Measurements from ENCODE around the gene PRRT4. TPM values are rescaled to one million over a fixed set of nuclear protein-coding genes. Genes with fewer than 3 reads are reported as not detected.

Gene PRRT4
- total RNA-seq, 6 experiments from 2014 or later = 0.11 to 0.32 (median 0.18) TPM; not detected in 2

- ATAC-seq (no peak), DNase-seq (peak in 2 of 3 donors; percentile 56 to 59)
- Histone ChIP-seq H3K4me1 (peaks cover 0 to 4% (median 0%) of the 10 kb centered on the region in 4 donors), H3K9me3 (no peaks in the 10 kb centered on the region), H3K27ac (no peak overlapping the region), H3K27me3 (no peaks in the 10 kb centered on the region), H3K36me3 (no peaks in the 10 kb centered on the region), H3K4me3 (peak overlapping the region; percentile 44 to 61 (median 51))
- intact Hi-C loops (cut with DNase I) = no loop called here
- TF ChIP-seq CTCF (IDR thresholded peaks at IDR 0.05) (no peak), POLR2A (IDR thresholded peaks at IDR 0.05) (no peak)
- WGBS (ENCODE audit: insufficient coverage, low coverage, low lambda C conversion rate, missing lambda C conversion rate) = no CpG with 5 or more reads among the region's 107 CpGs
Measured at GRCh38 chr7:128405471-128406313, 44.2 kb upstream of the PRRT4 start.

GRCh38 chr7:128404886-128405470, 43.5 kb upstream of the PRRT4 start:
- no peaks in the 10 kb centered on the region for H3K27me3 ChIP-seq
- peaks cover 0 to 1% (median 0%) of the 10 kb centered on the region in 4 donors for H3K4me1 ChIP-seq
- intact Hi-C loops (cut with DNase I) = no loop called here
- no peak for TF ChIP-seq POLR2A (IDR thresholded peaks at IDR 0.05)
- no peak for TF ChIP-seq CTCF (IDR thresholded peaks at IDR 0.05)
- DNase-seq = peak in 1 of 3 donors; percentile 51
- H3K4me3 ChIP-seq = peak overlapping the region; percentile 44 to 61 (median 51)
- H3K9me3 ChIP-seq = no peaks in the 10 kb centered on the region
- no peaks in the 10 kb centered on the region for H3K36me3 ChIP-seq
- 79% methylated on average over 7 of the region's 13 CpGs for WGBS (ENCODE audit: insufficient coverage, low coverage, low lambda C conversion rate, missing lambda C conversion rate)
- H3K27ac ChIP-seq = no peak overlapping the region
- ATAC-seq = no peak

GRCh38 chr7:128404143-128404681, 42.7 kb upstream of the PRRT4 start:
- H3K4me1 ChIP-seq = no peaks in the 10 kb centered on the region
- no peaks in the 10 kb centered on the region for H3K36me3 ChIP-seq
- intact Hi-C loops (cut with DNase I) = no loop called here
- H3K4me3 ChIP-seq = no peak overlapping the region
- no peak overlapping the region for H3K27ac ChIP-seq
- no peaks in the 10 kb centered on the region for H3K9me3 ChIP-seq
- ATAC-seq (no peak), DNase-seq (peak in 1 of 3 donors; percentile 42)
- no peak for TF ChIP-seq POLR2A (IDR thresholded peaks at IDR 0.05)
- TF ChIP-seq CTCF (IDR thresholded peaks at IDR 0.05) = no peak
- WGBS (ENCODE audit: insufficient coverage, low coverage, low lambda C conversion rate, missing lambda C conversion rate) = no CpG with 5 or more reads among the region's 9 CpGs
- H3K27me3 ChIP-seq = no peaks in the 10 kb centered on the region

GRCh38 chr7:128403676-128404075, 42.2 kb upstream of the PRRT4 start:
- H3K36me3 ChIP-seq = no peaks in the 10 kb centered on the region
- H3K4me3 ChIP-seq = no peak overlapping the region
- WGBS (ENCODE audit: insufficient coverage, low coverage, low lambda C conversion rate, missing lambda C conversion rate) = 81% methylated on average over 5 of the region's 5 CpGs
- no peaks in the 10 kb centered on the region for H3K9me3 ChIP-seq
- TF ChIP-seq POLR2A (IDR thresholded peaks at IDR 0.05) (no peak), CTCF (IDR thresholded peaks at IDR 0.05) (no peak)
- intact Hi-C loops (cut with DNase I) = no loop called here
- H3K27ac ChIP-seq = no peak overlapping the region
- DNase-seq (peak in 1 of 3 donors; percentile 31), ATAC-seq (no peak)
- H3K4me1 ChIP-seq = no peaks in the 10 kb centered on the region
- no peaks in the 10 kb centered on the region for H3K27me3 ChIP-seq

Measured in right lobe of liver (tissue), 6 donors.